H1 (cell line): ENCODE data around the gene LENG9. TPM values are rescaled to one million over a fixed set of nuclear protein-coding genes. Genes with fewer than 3 reads are reported as not detected.

Experiments
- KDM1A ChIP-seq: fragments of 200-600, 300-600 bp; sonication (generic); IDR thresholded peaks from 2 replicates; pipeline ENCODE4 v1.7.1; 2016; ENCODE audit warnings: mild to moderate bottlenecking, low read length, borderline replicate concordance
- polyA plus RNA-seq, 7 experiments: library from polyadenylated mRNA; depleted of rRNA in 3 of 7; stranded (reverse) in 5 of 7; unstranded in 2 of 7; fragments of >200 nt in 5 of 7; fragments of 200-250 nt in 2 of 7; gene quantifications; 1 replicate in 5 of 7; 2 replicates in 1 of 7; 4 replicates in 1 of 7; pipeline versions ENCODE4 v1.2.1 to v1.2.3, GENCODE V29; 2011 to 2013; ENCODE audit warnings: missing spikeins in 2 of 7, mixed read lengths in 2 of 7
- total RNA-seq: library from RNA; stranded (reverse); fragmentation: NEBNext Ultra II Directional; extraction: Animal tissue kit (Norgen Biotek cat#: 25700); gene quantifications from 2 replicates; pipeline ENCODE4 v1.2.1, GENCODE V29; 2021

The LENG9 gene
- total and polyA plus RNA-seq, 2 of the 8 experiments (the other 6 are each of a cell fraction or from before 2014, with no cell fraction given), result 1.6 to 3.9 TPM

- TF ChIP-seq KDM1A, result no peak
Observed at GRCh38 chr19:54436031-54436523, 27.5 kb downstream of the LENG9 start (continued).
